HL-60 (cell line): Measurements from ENCODE around the gene PIGN.

ENCODE experiments used
- CTCF ChIP-seq: IDR thresholded peaks from one replicate; pipeline ENCODE4 v1.5.1; 2011; ENCODE audit warnings: low read length, control low read depth, inconsistent platforms; ENCODE audit not compliant: insufficient read depth
- POLR2AphosphoS5 ChIP-seq: IDR thresholded peaks from 2 replicates; pipeline ENCODE4 v1.6.1; 2012; ENCODE audit warnings: low read depth

GRCh38 chr18:62186774-62187542, at the start of gene PIGN, which contains the start of gene RELCH:
- no peak for TF ChIP-seq CTCF
- TF ChIP-seq POLR2AphosphoS5: peak; percentile 95
